NCI-H1092 treated with DMSO at 0.1 percent for 48 hours (cell line): ENCODE results near the gene CSH2.
"Not testable (repeated sequence)": the region's sequence is repeated elsewhere in the genome, so short reads cannot be mapped to it uniquely, and the experiment has no call there.

Experiments
- DNase-seq: peaks from one replicate; lab custom pipeline; 2025; lab: John Stamatoyannopoulos, UW

The CSH2 gene

DNA sequence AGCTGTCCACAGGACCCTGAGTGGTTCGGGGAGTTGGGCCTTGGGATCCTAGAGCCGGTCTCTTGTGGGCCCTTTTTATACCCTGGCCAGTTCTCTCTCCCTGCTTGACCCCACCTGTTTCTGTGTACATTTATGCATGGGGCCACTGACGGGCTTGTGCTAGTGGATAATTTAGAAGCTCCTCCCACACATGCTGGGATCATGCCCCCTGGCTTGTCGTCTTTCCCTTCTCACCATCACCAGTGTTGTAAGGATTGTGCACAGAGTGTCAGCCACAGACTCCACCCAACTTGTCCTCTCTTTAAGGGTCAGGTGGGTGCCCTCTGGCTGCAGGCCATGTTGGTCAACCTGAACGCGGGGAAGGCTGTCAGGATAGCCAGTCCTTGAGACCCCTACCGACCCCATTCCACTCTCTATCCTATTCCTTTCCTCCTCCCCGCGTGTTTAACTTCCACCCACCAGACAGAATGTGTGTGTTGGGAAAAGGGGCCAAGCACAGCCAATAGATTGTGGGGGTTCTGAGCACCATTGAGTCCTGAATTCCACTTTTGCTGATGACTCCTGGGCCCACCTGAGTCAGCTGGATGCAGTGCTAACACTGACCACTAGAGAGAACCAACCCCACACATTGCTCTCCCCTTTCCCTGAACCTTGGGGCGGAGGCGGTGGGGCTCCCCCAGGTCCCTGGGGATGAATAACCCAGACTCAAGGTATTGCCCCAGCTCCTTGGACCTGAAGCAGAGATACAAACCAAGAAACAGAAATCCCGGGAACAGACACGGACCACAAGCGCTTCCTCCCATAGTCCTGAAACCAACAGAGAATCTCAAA, 23.3 kb upstream of the CSH2 start, which contains the start of gene CSH1:
Gene CSH1, minus strand, starts transcription at position 51 of the 831 bp plus-strand sequence. CDS start 63 bp downstream, outside the sequence.
- DNase-seq = not testable (repeated sequence)

DNA sequence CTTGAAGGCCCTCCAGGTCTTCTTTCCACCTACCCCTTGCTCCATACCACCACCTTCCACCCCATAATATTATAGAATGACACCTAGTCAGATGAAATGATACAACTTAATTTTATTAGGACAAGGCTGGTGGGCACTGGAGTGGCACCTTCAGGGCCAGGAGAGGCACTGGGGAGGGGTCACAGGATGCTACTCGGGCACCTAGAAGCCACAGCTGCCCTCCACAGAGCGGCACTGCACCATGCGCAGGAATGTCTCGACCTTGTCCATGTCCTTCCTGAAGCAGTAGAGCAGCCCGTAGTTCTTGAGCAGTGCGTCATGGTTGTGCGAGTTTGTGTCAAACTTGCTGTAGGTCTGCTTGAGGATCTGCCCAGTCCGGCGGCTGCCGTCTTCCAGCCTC, 21.3 kb upstream of the CSH2 start:
- DNase-seq = not testable (repeated sequence)

DNA sequence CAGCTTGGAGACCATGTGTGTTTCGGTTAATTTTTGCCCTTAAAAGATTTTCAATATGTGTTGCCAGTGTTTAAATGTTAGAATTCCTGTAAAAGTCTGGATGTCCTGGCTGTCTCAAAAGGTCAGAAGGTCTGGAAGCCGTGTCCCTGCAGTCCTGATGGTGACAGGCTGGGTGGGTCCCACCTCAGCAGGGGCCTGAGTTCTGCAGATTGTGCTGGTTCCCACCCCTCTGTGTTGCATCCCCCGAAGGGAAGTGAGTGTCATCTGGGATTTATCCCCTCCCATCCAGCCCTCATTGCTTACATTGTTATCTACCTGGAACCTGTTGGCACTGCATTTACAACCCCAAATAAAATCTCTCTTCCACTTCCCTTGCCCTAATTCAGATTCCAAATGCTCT, 20.5 kb upstream of the CSH2 start:
- not testable (repeated sequence) for DNase-seq

DNA sequence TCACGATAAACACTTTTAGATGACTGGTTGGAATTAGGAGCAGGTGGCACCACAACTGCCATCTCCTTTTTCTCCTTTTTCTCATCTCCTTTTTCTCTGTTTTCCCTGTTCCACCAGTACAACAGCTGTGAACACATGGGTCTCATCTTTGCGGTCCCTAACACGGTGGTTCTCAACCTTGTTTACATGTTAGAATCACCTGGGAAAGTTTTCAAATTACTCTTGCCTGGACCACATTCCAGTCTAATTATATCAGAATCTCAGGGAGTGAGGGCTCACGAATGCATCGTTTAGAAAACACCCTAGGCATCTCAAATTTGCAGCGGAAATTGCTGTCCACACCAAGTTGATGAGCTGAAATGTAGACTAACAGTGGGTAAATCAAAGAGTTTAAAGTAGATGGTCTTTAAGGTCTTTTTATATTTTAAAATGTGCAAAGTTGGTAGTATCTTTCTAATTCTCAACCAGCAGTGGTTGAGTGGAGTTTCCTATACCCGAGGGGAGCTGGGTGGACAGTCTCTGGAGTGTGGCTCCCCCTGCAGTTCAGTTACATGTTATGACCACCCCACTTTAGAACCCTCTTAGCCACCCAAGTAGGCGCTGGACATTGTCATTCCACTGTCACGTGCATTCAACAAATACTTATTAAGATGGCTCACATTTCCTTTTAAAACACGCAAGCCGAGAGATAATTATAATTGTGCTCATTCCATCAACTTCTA, 19.0 kb upstream of the CSH2 start:
- DNase-seq = not testable (repeated sequence)

GRCh38 chr17:63889026-63889848, 15.8 kb upstream of the CSH2 start:
- DNase-seq = not testable (repeated sequence)

DNA sequence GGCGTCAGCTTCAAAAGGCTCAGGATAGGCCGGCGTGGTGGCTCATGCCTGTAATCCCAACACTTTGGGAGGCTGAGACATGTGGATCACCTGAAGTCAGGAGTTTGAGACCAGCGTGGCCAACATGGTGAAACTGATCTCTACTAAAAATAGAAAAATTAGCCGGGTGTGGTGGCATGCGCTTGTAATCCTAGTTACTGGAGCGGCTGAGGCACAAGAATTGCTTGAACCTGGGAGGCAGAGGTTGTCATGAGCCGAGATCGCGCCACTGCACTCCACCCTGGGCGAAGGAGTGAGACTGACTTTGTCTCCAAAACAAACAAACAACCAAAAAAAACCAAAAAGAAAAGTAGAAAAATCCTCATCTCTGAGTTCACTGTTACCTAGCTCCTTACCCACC, 11.6 kb upstream of the CSH2 start:
- DNase-seq = not testable (repeated sequence)

DNA sequence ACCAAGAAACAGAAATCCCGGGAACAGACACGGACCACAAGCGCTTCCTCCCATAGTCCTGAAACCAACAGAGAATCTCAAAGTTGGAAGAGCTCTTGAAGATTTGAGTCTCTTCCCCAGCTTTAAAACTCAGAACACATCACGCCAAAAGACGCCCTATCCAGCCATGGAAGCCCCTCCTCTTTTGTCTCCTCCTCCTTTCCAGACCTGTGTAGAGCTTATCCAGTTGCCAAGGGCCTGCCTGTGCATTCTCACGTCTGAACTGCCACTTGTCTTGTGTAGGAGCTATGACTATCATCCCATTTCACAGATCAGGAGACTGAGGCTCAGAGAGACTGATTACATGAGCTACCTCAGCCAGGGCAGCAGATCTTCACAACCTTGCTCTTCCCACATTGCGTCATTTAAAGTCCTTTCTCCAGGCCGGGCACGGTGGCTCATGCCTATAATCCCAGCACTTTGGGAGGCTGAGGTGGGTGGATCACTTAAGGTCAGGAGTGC, 9.2 kb upstream of the CSH2 start:
- not testable (repeated sequence) for DNase-seq

DNA sequence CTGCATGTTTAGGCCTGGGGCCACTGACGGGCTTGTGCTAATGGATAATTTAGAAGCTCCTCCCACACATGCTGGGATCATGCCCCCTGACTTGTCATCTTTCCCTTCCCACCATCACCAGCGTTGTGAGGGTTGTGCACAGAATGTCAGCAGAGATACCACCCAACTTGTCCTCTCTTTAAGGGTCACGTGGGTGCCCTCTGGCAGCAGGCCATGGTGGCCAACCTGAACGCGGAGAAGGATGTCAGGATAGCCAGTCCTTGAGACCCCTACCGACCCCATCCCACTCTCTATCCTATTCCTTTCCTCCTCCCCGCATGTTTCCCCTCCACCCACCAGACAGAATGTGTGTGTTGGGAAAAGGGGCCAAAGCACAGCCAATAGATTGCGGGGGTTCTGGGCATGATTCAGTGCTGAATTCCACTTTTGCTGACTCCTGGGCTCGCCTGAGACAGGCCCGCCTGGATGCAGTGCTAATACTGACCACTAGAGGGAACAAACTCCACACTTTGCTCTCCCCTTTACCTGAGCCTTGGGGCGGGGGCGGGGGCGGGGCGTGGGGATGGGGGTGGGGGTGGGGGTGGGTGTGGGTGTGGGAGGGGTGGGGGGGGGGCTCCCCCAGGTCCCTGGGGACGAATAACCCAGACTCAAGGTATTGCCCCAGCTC, 8.6 kb upstream of the CSH2 start, which contains the start of gene GH2:
Gene GH2, minus strand, starts transcription at position 10 of the 667 bp plus-strand sequence. CDS start 143 bp downstream, outside the sequence.
- no peak for DNase-seq

DNA sequence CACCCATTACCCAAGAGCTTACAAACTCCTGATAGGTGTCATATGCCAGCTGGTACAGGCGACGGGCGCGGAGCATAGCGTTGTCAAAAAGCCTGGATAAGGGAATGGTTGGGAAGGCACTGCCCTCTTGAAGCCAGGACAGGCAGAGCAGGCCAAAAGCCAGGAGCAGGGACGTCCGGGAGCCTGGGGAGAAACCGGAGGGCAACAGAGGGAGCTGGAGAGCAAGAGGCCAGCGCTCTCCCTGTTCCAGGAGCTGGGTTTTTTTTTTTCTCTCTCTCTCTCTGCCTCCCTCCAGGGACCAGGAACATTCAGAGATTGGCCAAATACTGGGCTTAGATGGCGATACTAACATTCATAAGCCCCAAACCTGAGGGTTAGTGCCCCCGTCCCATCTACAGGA, 7.9 kb upstream of the CSH2 start:
- DNase-seq = not testable (repeated sequence)

DNA sequence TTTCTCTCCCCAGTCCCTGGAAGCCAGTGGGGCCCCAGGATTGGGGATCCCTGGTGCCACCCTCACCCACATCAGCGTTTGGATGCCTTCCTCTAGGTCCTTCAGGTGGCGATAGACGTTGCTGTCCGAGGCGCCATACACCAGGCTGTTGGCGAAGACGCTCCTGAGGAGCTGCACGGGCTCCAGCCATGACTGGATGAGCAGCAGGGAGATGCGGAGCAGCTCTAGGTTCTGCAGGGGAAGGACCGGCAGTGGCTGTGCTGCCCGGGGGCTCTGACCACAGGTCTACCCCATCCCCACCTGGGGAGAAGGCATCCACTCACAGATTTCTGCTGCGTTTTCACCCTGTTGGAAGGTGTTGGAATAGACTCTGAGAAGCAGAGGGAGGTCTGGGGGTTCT, 7.2 kb upstream of the CSH2 start:
- no peak for DNase-seq

DNA sequence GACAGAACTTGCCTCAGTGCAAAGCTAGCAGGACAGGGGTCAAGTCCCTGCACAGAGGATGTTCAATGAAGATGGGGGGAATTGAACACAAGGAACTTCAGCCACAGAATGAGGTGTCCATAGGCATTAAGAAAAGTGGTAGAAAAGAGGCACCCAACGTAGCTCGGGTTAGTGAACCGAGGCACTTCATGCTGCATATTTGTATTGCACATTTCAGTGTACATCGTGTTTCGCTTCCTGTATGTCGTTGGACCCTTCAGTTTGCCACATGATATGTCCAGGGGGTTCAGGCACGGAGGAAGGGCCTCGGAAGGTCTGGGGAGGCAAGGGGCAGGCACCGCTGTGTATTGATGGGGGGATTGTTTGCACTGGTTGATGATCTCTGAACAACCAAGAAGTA, 4.9 kb upstream of the CSH2 start:
- DNase-seq = not testable (repeated sequence)

- DNase-seq = not testable (repeated sequence)
These were observed 1.2 kb upstream of the CSH2 start for GRCh38 chr17:63874693-63875092.

- DNase-seq = not testable (repeated sequence)
These were observed 667 bp upstream of the CSH2 start for GRCh38 chr17:63874061-63874626.

- not testable (repeated sequence) for DNase-seq
These were observed 1.7 kb downstream of the CSH2 start for GRCh38 chr17:63871646-63872365.

- DNase-seq = not testable (repeated sequence)
These were observed 3.2 kb downstream of the CSH2 start for GRCh38 chr17:63870292-63870665.

DNA sequence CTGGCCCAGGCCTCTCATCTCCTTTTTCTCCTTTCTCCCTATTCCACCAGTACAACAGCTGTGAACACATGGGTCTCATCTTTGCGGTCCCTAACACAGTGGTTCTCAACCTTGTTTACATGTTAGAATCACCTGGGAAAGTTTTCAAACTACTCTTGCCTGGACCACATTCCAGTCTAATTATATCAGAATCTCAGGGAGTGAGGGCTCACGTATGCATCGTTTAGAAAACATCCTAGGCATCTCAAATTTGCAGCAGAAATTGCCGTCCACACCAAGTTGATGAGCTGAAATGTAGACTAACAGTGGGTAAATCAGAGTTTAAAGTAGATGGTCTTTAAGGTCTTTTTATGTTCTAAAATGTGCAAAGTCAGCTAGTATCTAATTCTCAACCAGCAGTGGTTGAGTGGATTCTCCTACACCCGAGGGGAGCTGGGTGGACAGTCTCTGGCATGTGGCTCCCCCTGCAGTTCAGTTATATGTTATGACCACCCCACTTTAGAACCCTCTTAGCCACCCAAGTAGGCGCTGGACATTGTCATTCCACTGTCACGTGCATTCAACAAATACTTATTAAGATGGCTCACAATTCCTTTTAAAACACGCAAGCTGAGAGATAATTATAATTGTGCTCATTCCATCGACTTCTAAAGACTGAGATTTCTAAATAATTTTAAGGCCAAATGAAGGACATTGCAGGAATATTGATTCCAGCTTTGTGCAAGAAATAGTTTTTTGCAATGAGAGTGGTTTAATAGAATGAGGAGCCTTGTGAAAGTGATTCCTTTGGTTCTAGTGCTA, 3.8 kb downstream of the CSH2 start:
- not testable (repeated sequence) for DNase-seq

DNA sequence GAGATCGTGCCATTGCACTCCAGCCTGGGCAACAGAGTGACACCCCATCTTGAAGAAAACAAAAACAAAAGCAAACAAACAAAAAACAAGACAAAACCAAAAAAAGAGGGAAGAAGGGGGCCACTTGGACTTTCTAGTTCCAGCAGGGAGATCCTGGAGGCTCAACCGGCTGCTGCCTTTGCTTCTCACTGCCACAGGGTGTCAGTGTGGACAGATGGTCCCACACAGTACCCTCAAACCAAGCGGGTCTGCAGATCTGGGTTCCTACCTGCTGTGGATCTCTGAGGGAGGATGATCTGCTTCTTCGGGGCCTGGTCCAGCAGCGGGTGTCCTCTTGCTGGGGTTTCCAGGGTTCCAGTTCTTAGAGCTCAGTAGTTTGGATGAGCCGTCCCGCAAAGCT, 6.9 kb downstream of the CSH2 start:
- not testable (repeated sequence) for DNase-seq

DNA sequence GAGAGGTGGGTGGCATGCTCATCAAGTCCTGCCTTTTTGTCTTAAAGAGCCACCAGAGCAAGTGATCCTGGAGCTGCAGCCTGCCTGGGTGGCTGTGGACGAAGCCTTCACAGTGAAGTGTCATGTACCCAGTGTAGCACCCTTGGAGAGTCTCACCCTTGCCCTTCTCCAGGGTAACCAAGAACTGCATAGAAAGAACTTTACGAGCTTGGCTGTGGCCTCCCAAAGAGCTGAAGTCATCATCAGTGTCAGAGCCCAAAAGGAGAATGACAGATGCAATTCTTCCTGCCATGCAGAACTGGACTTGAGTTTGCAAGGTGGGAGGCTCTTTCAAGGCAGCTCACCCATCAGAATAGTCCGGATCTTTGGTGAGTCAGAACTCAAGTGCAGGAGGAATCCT, 14.2 kb downstream of the CSH2 start:
- DNase-seq = no peak

DNA sequence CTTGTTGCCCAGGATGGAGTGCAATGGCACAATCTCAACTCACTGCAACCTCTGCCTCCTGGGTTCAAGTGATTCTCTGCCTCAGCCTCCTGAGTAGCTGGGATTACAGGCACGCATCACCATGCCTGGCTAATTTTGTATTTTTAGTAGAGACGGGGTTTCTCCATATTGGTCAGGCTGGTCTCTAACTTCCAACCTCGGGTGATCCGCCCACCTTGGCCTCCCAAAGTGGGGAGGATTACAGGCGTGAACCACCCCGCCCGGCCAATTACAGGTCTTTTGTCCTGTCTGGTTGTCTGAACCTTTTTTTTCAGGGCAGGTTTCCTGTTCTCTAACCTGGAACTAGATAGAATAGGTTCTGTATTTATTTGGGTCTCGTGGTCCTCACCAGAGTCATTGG, 17.1 kb downstream of the CSH2 start:
- DNase-seq = not testable (repeated sequence)
